ENCODE measurements around the gene UQCRC2. TPM values are rescaled to one million over a fixed set of nuclear protein-coding genes. Genes with fewer than 3 reads are reported as not detected.
"Not testable (repeated sequence)": the region's sequence is repeated elsewhere in the genome, so short reads cannot be mapped to it uniquely, and the experiment has no call there.

UQCRC2 gene
- total and polyA plus RNA-seq, 12 donors: 108 to 386 (median 214) TPM

GRCh38 chr16:22001591-22001990 is 48.4 kb downstream of the UQCRC2 start:
- H3K27ac ChIP-seq: no peak overlapping the region
- no peak for DNase-seq
- 58 to 75% (median 67%) methylated on average over 1 of the region's 1 CpG for WGBS, 4 donors
- H3K4me3 ChIP-seq: no peak overlapping the region
- H3K9me3 ChIP-seq (replicated peaks in 1 of 3): no peaks in the 10 kb centered on the region
- no peaks in the 10 kb centered on the region for H3K36me3 ChIP-seq (replicated peaks in 1 of 2)
- TF ChIP-seq POLR2A (IDR thresholded peaks at IDR 0.05): no peak
- no peak for TF ChIP-seq CTCF (IDR thresholded peaks at IDR 0.05)
- no peaks in the 10 kb centered on the region for H3K27me3 ChIP-seq
- H3K4me1 ChIP-seq (replicated peaks in 1 of 2): peaks cover 5 to 15% of the 10 kb centered on the region in 2 donors
- intact Hi-C loops (cut with DNase I): loop anchor here (2.0 to 10.0 kb wide), 5 partner anchors 71 to 293 kb away; partner anchors contain the start of gene POLR3E (in 1 of the 2)

DNA sequence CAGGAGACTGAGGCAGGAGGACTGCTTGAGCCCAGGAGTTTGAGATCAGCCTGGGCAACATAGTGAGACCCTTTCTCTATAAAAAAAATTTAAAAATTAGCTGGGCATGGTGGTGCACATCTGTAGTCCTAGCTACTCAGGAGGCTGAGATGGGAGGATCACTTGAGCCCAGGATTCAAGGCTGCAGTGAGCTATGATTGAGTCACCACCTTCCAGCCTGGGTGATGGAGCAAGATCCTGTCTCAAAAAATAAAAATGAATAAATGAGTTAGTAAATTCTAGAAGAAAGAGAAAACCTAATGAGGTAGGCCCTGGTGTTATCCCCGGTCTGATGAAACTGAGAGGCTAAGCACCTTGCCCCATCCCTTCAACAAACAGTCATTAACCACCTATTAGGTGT is 48.9 kb downstream of the UQCRC2 start:
- not testable (repeated sequence) for H3K36me3 ChIP-seq (replicated peaks in 1 of 2); H3K27me3 ChIP-seq; H3K9me3 ChIP-seq (replicated peaks in 1 of 3); H3K27ac ChIP-seq; DNase-seq; H3K4me3 ChIP-seq
- peaks cover 7 to 19% of the 10 kb centered on the region in 2 donors for H3K4me1 ChIP-seq (replicated peaks in 1 of 2)
- intact Hi-C loops (cut with DNase I): loop anchor here (5.0 to 10.0 kb wide), 4 partner anchors 70 to 293 kb away; partner anchors contain the start of gene POLR3E (in 1 of the 2)
- 98 to 100% (median 100%) methylated on average over 1 of the region's 1 CpG for whole genome bisulfite sequencing, 4 donors

- 80 to 95% (median 83%) methylated on average over 4 of the region's 4 CpGs for WGBS, 4 donors
- Histone ChIP-seq H3K36me3 (replicated peaks in 1 of 2) (no peaks in the 10 kb centered on the region), H3K27ac (no peak overlapping the region), H3K4me3 (no peak overlapping the region), H3K9me3 (replicated peaks in 1 of 3) (no peaks in the 10 kb centered on the region), H3K4me1 (replicated peaks in 1 of 2) (peaks cover 10 to 22% of the 10 kb centered on the region in 2 donors), H3K27me3 (no peaks in the 10 kb centered on the region)
- intact Hi-C loops (cut with DNase I): loop anchor here (5.0 to 10.0 kb wide), 4 partner anchors 69 to 292 kb away; partner anchors contain the start of gene POLR3E (in 1 of the 2)
- no peak for DNase-seq
- TF ChIP-seq CTCF (IDR thresholded peaks at IDR 0.05): no peak
- no peak for TF ChIP-seq POLR2A (IDR thresholded peaks at IDR 0.05)
Observed at GRCh38 chr16:22003195-22003594, 50.0 kb downstream of the UQCRC2 start.

GRCh38 chr16:22004341-22004740 is 51.2 kb downstream of the UQCRC2 start:
- no peaks in the 10 kb centered on the region for H3K27me3 ChIP-seq
- H3K27ac ChIP-seq: no peak overlapping the region
- no peaks in the 10 kb centered on the region for H3K9me3 ChIP-seq (replicated peaks in 1 of 3)
- DNase-seq: no peak
- intact Hi-C loops (cut with DNase I): loop anchor here (2.0 to 10.0 kb wide), 5 partner anchors 68 to 290 kb away; partner anchors contain the start of gene POLR3E (in 1 of the 2)
- no peak overlapping the region for H3K4me3 ChIP-seq
- TF ChIP-seq CTCF (IDR thresholded peaks at IDR 0.05) (no peak), POLR2A (IDR thresholded peaks at IDR 0.05) (no peak)
- 55 to 73% (median 65%) methylated on average over 3 of the region's 3 CpGs; no CpG with 5 or more reads in 1 of the 4 donors for WGBS, 4 donors
- no peaks in the 10 kb centered on the region for H3K36me3 ChIP-seq (replicated peaks in 1 of 2)
- H3K4me1 ChIP-seq (replicated peaks in 1 of 2): peaks cover 16 to 30% of the 10 kb centered on the region in 2 donors

- H3K27me3 ChIP-seq: no peaks in the 10 kb centered on the region
- WGBS, 4 donors: 93 to 97% (median 94%) methylated on average over 1 of the region's 1 CpG
- DNase-seq: no peak
- intact Hi-C loops (cut with DNase I): loop anchor here in 1 of 2 donors (2.0 to 10.0 kb wide), 2 partner anchors 183 to 289 kb away; partner anchors contain the start of gene POLR3E
- H3K36me3 ChIP-seq (replicated peaks in 1 of 2): no peaks in the 10 kb centered on the region
- H3K9me3 ChIP-seq (replicated peaks in 1 of 3): no peaks in the 10 kb centered on the region
- no peak overlapping the region for H3K27ac ChIP-seq
- peaks cover 20 to 43% of the 10 kb centered on the region in 2 donors for H3K4me1 ChIP-seq (replicated peaks in 1 of 2)
- no peak for TF ChIP-seq CTCF (IDR thresholded peaks at IDR 0.05)
- no peak for TF ChIP-seq POLR2A (IDR thresholded peaks at IDR 0.05)
- H3K4me3 ChIP-seq: no peak overlapping the region
Observed at GRCh38 chr16:22005746-22006145, 52.6 kb downstream of the UQCRC2 start.

Data from adrenal gland (tissue), 12 donors.